GDM1 (cell line): ENCODE results near the gene UMAD1.

Source experiments
- DNase-seq: peaks from one replicate; lab custom pipeline; 2025; lab: John Stamatoyannopoulos, UW

The UMAD1 gene

GRCh38 chr7:7922684-7923385, 282.3 kb downstream of the UMAD1 start:
- no peak for DNase-seq

- DNase-seq: no peak
Observed at GRCh38 chr7:7923818-7924217, 283.3 kb downstream of the UMAD1 start.

- DNase-seq: no peak
Observed at GRCh38 chr7:7924303-7924702, 283.8 kb downstream of the UMAD1 start.
